Stimulated activated naive CD8-positive, alpha-beta T cell treated with anti-CD3 and anti-CD28 coated beads, Interleukin-15, Interleukin-2, amounts not matched to agents 100 ng/mL and 50 ng/mL, for 24 hours (primary cell): Measurements from ENCODE around the gene EXOSC2.

Source experiments
- H3K27ac Mint-ChIP-seq: one replicate; pipeline ENCODE4 v1.8.0; 2021; ENCODE audit warnings: mild to moderate bottlenecking, mixed read lengths
- H3K27me3 Mint-ChIP-seq: one replicate; pipeline ENCODE4 v1.8.0; 2021; ENCODE audit warnings: mixed read lengths
- H3K36me3 Mint-ChIP-seq: one replicate; pipeline ENCODE4 v1.8.0; 2021; ENCODE audit warnings: low read depth, mixed read lengths
- H3K4me1 Mint-ChIP-seq: one replicate; pipeline ENCODE4 v1.8.0; 2021; ENCODE audit warnings: low read depth, mixed read lengths
- H3K4me3 Mint-ChIP-seq: one replicate; pipeline ENCODE4 v1.8.0; 2021; ENCODE audit warnings: mild to moderate bottlenecking, mixed read lengths
- H3K9me3 Mint-ChIP-seq: one replicate; pipeline ENCODE4 v1.8.0; 2021; ENCODE audit warnings: mixed read lengths

EXOSC2 gene

DNA sequence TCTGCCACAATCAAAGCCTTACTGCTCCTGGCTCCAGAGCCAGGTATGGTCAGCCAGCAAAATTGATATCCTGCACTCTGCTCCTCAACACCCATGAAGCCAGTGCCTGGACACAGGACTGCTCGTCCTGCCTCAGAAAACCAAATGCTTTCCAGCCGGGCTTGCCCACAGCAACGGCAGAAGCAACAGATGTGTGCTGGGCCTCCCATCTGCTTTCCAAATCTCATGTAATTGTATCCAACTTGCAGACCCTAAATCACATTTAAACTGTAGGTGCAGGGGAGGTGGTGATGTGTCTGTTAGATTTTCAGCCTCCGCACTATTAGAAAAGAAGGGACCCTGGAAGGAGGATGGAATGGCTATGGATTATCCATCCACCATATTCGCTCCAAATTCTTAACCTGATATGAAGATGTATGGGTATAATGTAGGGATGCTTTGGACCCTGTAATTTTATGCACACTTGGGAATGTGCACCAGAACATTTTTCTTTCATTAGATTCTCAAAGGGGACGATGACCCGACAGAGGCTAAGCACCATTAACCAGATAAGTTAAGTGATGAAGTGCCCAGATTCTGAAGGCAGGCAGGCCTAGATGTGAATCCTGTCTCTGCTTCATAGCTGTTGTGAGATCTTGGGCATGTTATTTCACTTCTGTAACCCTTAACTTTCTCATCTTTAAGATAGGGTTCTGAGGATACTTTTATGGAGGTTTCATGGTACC, 58.2 kb downstream of the EXOSC2 start:
- H3K4me1 Mint-ChIP-seq, result peaks cover 10% of the 10 kb centered on the region
- no peaks in the 10 kb centered on the region for H3K36me3 Mint-ChIP-seq
- H3K27ac Mint-ChIP-seq, result no peak overlapping the region
- H3K9me3 Mint-ChIP-seq, result no peaks in the 10 kb centered on the region
- no peaks in the 10 kb centered on the region for H3K27me3 Mint-ChIP-seq
- H3K4me3 Mint-ChIP-seq, result no peak overlapping the region
